Thoracic aorta (tissue), 2 donors: ENCODE measurements around the gene SH3PXD2A. TPM values are rescaled to one million over a fixed set of nuclear protein-coding genes. Genes with fewer than 3 reads are reported as not detected.

ENCODE experiments used
- ATAC-seq: fragments of 150-250 bp; one replicate; pipeline ENCODE4 v1.8.0; 2017; ENCODE audit warnings: low read depth; ENCODE audit not compliant: insufficient number of reproducible peaks, low FRiP score
- DNase-seq: peaks from one replicate; pipeline ENCODE4 v3.0.0-alpha.2; 2020; ENCODE audit warnings: low spot score
- H3K27ac ChIP-seq, 2 donors: fragments of 200-600 bp; sonication (generic); 1 replicate in 1 of 2; 2 replicates in 1 of 2; pipeline ENCODE4 v1.5.1; 2016; ENCODE audit warnings: mild to moderate bottlenecking in 2 of 2, moderate library complexity in 2 of 2
- H3K27me3 ChIP-seq: fragments of 200-600 bp; sonication (generic); replicated peaks from 2 replicates; pipeline ENCODE4 v1.6.0; 2016; ENCODE audit warnings: mild to moderate bottlenecking; ENCODE audit not compliant: insufficient read depth
- H3K36me3 ChIP-seq: fragments of 200-600 bp; sonication (generic); one replicate; pipeline ENCODE4 v1.5.1; 2016
- H3K4me1 ChIP-seq, 2 donors: fragments of 200-600 bp; sonication (generic); 1 replicate in 1 of 2; 2 replicates in 1 of 2; pipeline versions ENCODE4 v1.5.1 to v1.6.0; 2016; ENCODE audit warnings: low read depth in 2 of 2, mild to moderate bottlenecking in 1 of 2; ENCODE audit not compliant: control insufficient read depth in 1 of 2
- H3K4me3 ChIP-seq: fragments of 200-600 bp; sonication (generic); 2 replicates; pipeline ENCODE4 v1.5.1; 2016; ENCODE audit warnings: mild to moderate bottlenecking
- H3K9me3 ChIP-seq: fragments of 200-600 bp; sonication (generic); 2 replicates; pipeline ENCODE4 v1.5.1; 2016
- total RNA-seq, 2 donors: library from RNA; depleted of rRNA; stranded (reverse); fragments of >200 nt; gene quantifications; one replicate each; pipeline versions ENCODE4 v1.1.0 to v1.2.3, GENCODE V29; 2016
- TF ChIP-seq, protein P1 (sequence below): fragments of 200-600 bp; sonication (generic); IDR thresholded peaks from one replicate; pipeline ENCODE4 v1.5.1; 2019; ENCODE audit warnings: antibody characterized with exemption

SH3PXD2A gene
- total RNA-seq, 2 donors from 2014 or later: 28.3 to 51.5 TPM

- Histone ChIP-seq H3K4me1 (no peaks in the 10 kb centered on the region), H3K27ac (no peak overlapping the region), H3K4me3 (no peak overlapping the region), H3K9me3 (no peaks in the 10 kb centered on the region), H3K27me3 (no peaks in the 10 kb centered on the region), H3K36me3 (no peaks in the 10 kb centered on the region)
- ATAC-seq (no peak), DNase-seq (no peak)
- TF ChIP-seq, protein P1, sequence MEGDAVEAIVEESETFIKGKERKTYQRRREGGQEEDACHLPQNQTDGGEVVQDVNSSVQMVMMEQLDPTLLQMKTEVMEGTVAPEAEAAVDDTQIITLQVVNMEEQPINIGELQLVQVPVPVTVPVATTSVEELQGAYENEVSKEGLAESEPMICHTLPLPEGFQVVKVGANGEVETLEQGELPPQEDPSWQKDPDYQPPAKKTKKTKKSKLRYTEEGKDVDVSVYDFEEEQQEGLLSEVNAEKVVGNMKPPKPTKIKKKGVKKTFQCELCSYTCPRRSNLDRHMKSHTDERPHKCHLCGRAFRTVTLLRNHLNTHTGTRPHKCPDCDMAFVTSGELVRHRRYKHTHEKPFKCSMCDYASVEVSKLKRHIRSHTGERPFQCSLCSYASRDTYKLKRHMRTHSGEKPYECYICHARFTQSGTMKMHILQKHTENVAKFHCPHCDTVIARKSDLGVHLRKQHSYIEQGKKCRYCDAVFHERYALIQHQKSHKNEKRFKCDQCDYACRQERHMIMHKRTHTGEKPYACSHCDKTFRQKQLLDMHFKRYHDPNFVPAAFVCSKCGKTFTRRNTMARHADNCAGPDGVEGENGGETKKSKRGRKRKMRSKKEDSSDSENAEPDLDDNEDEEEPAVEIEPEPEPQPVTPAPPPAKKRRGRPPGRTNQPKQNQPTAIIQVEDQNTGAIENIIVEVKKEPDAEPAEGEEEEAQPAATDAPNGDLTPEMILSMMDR: no peak
These were observed 149.3 kb downstream of the SH3PXD2A start for GRCh38 chr10:103706047-103706446.

GRCh38 chr10:103703941-103704919 lies 151.1 kb downstream of the SH3PXD2A start:
- TF ChIP-seq, protein P1: no peak
- Histone ChIP-seq H3K27ac (no peak overlapping the region), H3K4me3 (no peak overlapping the region), H3K36me3 (no peaks in the 10 kb centered on the region), H3K4me1 (no peaks in the 10 kb centered on the region), H3K27me3 (no peaks in the 10 kb centered on the region), H3K9me3 (no peaks in the 10 kb centered on the region)
- DNase-seq: no peak
- no peak for ATAC-seq

DNA sequence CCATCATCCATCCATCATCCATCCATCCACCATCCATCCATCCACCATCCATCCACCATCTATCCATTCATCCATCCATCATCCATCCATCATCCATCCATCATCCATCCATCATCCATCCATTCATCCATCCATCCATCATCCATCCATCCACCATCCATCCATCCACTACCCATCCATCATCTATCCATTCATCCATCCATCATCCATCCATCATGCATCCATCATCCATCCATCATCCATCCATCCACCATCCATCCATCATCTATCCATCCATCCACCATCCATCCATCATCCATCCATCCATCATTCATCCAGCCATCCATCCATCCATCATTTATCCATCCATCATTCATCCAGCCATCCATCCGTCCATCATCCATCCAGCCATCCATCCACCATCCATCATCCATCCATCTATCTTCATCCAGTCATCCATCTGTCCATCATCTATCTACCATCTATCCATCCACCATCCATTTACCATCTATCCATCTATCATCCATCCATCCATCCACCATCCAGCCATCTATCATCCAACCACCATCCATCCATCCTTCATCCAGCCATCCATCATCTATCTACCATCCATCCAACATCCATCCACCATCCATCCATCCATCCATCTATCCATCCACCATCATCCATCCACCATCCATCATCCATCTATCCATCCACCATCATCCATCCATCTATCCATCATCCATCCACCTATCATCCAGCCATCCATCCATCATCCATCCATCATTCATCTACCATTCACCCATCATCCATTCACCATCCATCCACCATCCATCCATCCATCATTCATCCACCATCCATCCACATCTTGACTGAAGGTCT lies 153.8 kb downstream of the SH3PXD2A start:
- Histone ChIP-seq H3K36me3 (no peaks in the 10 kb centered on the region), H3K27me3 (no peaks in the 10 kb centered on the region), H3K4me1 (peaks cover 1 to 7% of the 10 kb centered on the region in 2 donors), H3K9me3 (no peaks in the 10 kb centered on the region), H3K4me3 (no peak overlapping the region), H3K27ac (no peak overlapping the region)
- DNase-seq (no peak), ATAC-seq (no peak)
- TF ChIP-seq, protein P1: no peak

DNA sequence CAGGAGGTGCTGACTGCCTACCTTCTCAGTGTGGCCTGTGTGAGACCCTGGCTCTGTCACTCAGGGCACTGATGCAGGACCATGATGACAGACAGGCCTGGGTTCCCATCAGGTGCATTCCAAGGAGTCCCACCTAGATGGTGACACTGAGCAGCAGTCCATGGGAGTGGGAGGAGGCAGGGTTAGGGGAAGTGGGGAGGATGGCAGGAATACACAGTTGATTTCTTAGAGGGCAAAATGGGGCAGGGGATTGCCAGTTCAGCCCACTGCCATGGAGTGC lies 155.0 kb downstream of the SH3PXD2A start:
- Histone ChIP-seq H3K4me3 (no peak overlapping the region), H3K9me3 (no peaks in the 10 kb centered on the region), H3K27ac (no peak overlapping the region), H3K27me3 (no peaks in the 10 kb centered on the region), H3K36me3 (no peaks in the 10 kb centered on the region), H3K4me1 (peaks cover 13 to 19% of the 10 kb centered on the region in 2 donors)
- TF ChIP-seq, protein P1: no peak
- no peak for DNase-seq
- no peak for ATAC-seq
